Transverse colon (tissue), 4 donors: Measurements from ENCODE around the gene PPP1R3A.

Source experiments
- CTCF ChIP-seq, 5 experiments: fragments of 200-600 bp in 3 of 5; fragments of 450-650 bp in 2 of 5; sonication (generic) in 3 of 5; IDR thresholded peaks; 1 replicate in 2 of 5; 2 replicates in 3 of 5; pipeline ENCODE4 v1.5.1; 2016 to 2017; ENCODE audit warnings: antibody characterized with exemption in 5 of 5, inconsistent platforms in 3 of 5, mild to moderate bottlenecking in 2 of 5, moderate library complexity in 1 of 5
- EP300 ChIP-seq: sonication (generic); formaldehyde crosslinking; IDR thresholded peaks from one replicate; pipeline ENCODE4 v1.6.1; 2017; ENCODE audit warnings: antibody characterized with exemption, low read depth
- POLR2A ChIP-seq: fragments of 450-650 bp; IDR thresholded peaks from one replicate; pipeline ENCODE4 v1.6.1; 2016; ENCODE audit warnings: antibody characterized with exemption, mild to moderate bottlenecking, moderate library complexity
- POLR2AphosphoS5 ChIP-seq, 3 donors: sonication (generic); formaldehyde crosslinking; IDR thresholded peaks; one replicate each; pipeline ENCODE4 v1.6.1; 2016; ENCODE audit warnings: antibody characterized with exemption in 3 of 3

- TF ChIP-seq POLR2A = no peak
- no peak for TF ChIP-seq POLR2AphosphoS5 (IDR thresholded peaks at IDR 0.05)
- no peak for TF ChIP-seq CTCF (IDR thresholded peaks at IDR 0.05)
- no peak for TF ChIP-seq EP300
Observed at GRCh38 chr7:113959910-113960309, 41.1 kb upstream of the PPP1R3A start.
